GM21423 (cell line): Measurements from ENCODE around the gene CMTM6.
"Not testable (repeated sequence)": the region's sequence is repeated elsewhere in the genome, so short reads cannot be mapped to it uniquely, and the experiment has no call there.

Experiments
- ATAC-seq: cut with Tn5 transposase; IDR thresholded peaks from one replicate; pipeline ENCODE4 v1.9.1; 2021; ENCODE audit warnings: mild to moderate bottlenecking, moderate library complexity; ENCODE audit not compliant: unreplicated experiment

CMTM6 gene

DNA sequence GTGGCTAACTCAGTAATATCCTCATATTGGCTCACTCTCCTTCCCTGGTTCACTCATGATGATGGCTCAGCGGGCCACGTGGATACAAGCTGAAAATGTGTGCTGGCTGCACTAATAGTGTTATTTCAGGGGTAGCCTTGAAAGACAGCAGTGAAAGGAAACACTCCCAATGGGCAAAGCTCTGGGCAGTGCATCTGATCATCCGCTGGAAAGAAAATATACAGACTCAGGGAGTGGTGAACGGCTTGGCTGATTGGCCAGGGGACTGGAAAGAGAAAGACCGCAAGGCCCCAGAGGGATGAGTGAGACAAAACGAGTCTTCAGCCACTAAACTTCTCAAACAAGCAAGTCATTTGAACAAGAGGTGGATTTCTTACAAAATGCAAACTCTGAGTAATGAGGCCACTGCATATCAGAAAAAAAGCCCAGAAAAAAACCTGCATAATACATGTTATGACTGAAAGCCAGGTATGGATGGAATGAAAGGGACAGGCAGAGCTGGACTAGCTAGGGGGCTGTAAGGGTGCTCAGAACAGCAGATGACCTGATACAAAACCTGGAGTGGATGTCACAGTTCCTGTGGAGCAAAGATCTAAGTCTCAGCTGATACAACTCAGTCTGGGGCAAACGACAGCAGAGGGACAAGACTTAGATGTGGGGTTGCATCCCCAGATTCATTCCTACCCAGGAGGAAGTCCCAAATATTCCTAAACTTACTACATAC lies 33.3 kb downstream of the CMTM6 start:
- ATAC-seq: no peak

GRCh38 chr3:32467333-32468070 lies 35.1 kb downstream of the CMTM6 start:
- ATAC-seq: peak; percentile 84

- not testable (repeated sequence) for ATAC-seq
Measured at GRCh38 chr3:32466808-32467207, 35.8 kb downstream of the CMTM6 start.

DNA sequence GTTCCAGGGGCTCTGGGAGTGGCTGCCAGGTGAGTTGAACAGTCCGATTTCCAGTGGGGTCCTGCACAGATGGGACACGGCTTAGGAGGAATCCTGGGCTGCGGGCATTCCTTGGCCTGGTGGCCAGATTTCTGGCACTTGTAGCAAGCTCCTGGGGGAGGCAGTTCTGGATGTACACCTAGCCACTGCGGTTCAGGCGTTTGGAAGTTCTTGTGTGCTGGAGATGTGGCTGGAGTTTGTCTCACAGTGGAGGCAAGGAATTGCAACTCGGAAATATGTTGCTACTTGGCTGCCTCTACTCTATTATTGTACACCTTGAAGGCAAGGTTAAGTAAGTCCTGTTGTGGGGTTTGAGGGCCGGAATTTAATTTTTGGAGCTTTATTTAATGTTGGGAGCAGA lies 37.9 kb downstream of the CMTM6 start:
- not testable (repeated sequence) for ATAC-seq

GRCh38 chr3:32463415-32463814 lies 39.2 kb downstream of the CMTM6 start:
- ATAC-seq: not testable (repeated sequence)

DNA sequence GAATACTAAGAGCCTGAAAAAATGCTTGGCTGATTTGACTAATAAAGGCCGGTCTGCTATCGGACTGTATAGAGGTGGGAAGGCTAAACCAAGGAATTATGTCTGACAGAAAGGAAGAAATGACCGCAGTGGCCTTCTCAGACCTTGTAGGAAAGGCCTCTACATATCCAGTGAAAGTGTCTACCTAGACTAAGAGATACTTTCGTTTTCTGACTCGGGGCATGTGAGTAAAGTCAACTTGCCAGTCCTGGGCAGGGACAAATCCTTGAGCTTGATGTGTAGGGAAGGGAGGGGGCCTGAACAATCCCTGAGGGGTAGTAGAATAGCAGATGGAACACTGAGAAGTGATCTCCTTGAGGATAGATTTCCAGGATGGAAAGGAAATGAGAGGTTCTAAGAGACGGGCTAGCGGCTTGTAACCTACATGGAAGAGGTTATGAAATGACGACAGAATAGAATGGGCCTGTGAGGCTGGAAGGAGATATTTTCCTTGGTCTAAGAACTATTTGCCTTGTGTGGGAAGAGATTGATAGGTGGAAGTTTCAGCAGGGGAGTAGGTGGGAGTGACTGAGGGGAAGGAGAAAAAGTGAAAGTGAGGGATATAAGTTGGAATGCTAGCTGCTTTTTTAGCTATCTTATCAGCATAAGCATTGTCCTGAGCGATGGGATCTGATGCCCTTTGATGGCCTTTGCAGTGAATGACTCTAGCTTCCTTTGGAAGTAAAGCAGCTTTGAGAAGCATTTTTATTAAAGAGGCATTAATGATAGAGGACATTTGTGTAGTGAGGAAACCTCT lies 40.3 kb downstream of the CMTM6 start:
- ATAC-seq: not testable (repeated sequence)

GRCh38 chr3:32460817-32461496 lies 41.7 kb downstream of the CMTM6 start:
- not testable (repeated sequence) for ATAC-seq

DNA sequence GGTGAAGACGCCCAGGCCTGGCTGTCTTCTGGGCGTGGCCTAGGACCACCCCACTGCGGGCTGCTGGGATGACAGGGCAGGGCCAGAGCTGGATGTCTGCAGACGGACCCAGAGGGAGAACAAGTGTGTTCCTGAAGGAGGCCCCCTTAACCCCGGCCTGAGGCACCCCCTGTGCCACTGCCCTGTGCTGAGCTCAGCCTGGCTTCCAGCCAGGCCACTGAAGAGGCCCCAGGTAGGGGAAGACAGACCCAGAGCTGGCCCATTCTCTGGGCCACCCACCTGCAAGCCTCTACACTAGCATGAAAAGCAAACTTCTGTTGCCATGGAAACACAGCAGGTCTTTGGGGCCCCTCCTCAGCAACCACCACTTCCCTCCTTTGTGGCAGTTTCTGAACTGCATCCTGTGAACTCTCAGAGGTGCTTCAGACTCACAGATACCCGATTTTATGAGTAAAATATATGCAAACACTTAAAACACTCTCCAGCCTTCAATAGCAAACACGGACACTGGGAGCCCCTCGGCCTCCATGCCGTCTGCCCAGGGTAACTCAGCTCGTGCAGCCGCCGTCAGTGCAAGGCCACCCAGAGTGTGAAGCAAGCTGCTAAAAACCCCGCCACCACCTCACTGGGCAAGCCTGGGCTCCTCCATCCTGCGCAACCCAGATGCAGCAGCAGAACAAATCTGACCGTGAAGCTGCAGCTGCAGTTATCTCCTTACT lies 42.5 kb downstream of the CMTM6 start:
- ATAC-seq: peak; percentile 90

DNA sequence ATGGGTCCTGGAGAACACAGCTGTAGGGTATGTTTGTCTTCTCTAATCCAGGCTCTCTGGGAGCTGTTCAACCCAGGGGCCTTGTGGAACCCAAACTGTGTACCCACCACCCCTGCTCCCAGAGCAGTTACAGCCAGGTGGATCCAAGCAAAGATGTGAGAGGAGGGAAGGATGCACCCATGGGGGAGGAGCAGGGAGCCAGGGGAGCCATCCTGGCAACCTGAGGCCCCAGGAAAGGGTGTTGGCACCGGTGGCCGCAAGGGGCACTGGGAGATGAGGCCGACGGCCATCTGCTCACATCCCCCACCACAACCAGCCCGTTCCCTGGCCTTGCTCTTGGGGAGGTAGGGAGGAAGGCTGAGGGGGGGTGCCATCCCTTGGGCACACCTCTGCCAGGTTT lies 43.2 kb downstream of the CMTM6 start:
- ATAC-seq: no peak

- no peak for ATAC-seq
Measured at GRCh38 chr3:32457971-32458471, 44.6 kb downstream of the CMTM6 start.

- no peak for ATAC-seq
Measured at GRCh38 chr3:32456429-32457130, 46.1 kb downstream of the CMTM6 start.

DNA sequence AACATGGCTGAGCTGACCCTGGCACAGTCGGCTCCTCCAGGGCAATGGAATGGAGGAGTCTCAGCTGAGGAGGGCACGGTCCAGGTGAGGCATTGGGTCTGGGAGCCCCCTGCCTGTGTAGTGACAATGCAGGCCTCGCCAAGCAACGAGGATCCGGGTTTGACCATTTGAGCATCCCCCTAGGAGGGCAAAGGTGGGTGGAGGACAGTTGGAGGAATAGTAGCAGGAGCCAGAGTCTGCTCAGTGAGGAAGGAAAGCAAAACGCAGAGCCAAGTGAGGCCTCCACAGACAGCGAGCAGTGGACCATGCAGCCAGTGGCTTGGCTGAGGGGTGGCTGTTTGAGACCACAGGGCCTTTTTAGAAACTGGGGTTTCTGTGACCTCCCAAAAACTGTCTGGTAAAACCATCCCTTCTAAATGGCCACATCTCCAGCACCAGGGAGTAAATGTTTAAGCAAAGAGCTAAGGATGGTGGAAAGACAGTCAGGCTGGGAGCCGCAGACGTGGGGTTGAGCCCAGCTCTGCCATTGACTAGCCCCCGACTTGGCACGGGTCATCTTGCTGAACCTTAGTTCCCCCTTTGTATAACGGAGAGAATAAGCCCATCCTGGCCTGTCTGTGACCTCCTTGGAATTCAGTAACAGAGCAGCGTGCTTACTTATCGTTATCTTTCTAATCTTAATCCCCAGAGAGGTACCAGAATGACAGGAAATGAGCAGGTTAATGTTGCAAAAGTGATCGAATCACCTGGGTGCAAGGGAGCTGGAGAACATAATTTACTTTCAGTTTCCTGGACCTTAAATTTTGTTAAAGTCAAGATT lies 46.8 kb downstream of the CMTM6 start:
- no peak for ATAC-seq

- no peak for ATAC-seq
Measured at GRCh38 chr3:32454731-32455608, 47.7 kb downstream of the CMTM6 start.

GRCh38 chr3:32454111-32454510 lies 48.5 kb downstream of the CMTM6 start:
- ATAC-seq: no peak

DNA sequence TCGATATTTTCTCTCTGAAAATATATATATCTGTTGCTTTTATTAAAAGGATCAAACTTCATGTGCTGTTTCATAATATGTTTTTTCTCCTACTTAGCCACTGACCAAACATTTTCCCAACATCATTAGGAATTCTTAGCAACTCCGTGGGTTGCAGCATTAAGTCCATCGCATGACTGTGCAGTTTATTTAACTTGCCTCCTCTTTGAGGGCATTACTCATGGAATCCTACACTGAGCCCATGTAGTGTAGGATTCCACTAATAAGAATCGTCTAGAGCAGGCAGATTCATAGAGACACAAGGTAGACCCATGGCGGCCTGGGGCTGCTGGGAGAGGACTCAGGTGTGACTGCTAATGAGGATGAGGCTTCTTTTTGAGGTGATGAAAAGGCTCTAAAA lies 49.3 kb downstream of the CMTM6 start:
- no peak for ATAC-seq

- ATAC-seq: no peak
Measured at GRCh38 chr3:32452009-32452408, 50.6 kb downstream of the CMTM6 start.

DNA sequence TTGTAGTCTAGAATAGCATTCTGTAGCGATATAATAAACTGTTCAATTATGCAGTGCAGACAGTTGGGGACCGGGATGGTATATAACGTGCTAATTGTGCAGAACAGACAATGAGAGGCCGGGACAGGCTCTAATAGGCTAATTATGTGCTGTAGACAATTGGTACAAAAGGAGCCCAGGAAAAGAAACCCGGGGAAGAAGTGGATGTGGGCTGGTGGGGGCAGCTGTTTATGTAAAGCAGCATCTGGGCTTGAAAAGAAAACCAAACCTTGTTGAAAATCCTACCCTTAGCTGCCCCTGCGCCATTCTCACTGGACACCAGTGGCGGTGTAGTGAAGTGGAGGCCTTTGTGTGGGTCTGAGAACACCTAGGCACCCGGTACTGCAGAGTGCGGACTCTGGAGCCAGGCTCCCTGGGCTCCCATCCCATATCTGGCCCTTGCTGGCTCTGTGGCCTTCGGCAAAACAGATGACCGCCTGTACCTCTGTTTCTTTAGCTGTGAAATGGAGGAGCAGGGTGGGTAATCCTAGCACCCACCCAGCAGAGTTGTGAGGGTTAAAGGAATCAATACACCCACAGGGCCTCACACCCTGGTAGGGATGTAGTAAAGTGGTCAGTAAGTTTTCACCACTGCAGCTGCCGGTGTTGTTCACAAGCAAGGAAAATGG lies 51.5 kb downstream of the CMTM6 start:
- ATAC-seq: no peak
